HG02642 (cell line): ENCODE results near the gene TRABD.

Source experiments
- ATAC-seq: cut with Tn5 transposase; IDR thresholded peaks from one replicate; pipeline ENCODE4 v1.9.1; 2021; ENCODE audit warnings: mild to moderate bottlenecking; ENCODE audit not compliant: unreplicated experiment, poor library complexity

Gene TRABD

GRCh38 chr22:50216055-50216683 lies 30.5 kb downstream of the TRABD start:
- no peak for ATAC-seq

DNA sequence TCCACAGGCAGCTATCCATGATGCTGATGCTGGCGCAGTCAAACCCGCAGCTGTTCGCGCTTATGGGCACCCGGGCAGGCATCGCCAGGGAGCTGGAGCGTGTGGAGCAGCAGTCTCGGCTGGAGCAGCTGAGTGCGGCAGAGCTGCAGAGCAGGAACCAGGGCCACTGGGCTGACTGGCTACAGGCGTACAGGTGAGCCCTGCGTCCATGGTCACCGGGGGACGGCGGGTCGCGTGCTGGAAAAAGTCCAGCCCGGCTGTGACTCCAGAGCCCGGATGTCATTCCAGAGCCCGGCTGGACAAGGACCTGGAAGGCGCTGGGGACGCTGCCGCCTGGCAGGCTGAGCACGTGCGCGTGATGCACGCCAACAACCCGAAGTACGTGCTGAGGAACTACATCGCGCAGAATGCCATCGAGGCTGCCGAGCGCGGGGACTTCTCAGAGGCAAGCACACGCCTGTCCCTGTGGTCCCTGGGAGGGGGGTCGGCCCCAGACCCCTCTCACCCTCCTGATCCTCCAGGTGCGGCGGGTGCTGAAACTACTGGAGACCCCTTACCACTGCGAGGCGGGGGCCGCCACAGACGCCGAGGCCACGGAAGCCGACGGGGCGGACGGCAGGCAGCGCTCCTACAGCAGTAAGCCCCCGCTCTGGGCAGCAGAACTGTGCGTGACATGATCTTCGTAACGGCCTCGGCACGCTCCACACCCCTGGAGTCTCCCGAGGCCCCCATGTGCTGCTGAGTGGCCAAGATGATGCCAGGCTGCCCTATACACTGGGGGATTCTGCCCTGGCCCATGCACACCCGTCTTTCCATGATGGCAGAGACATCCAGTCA lies 31.2 kb downstream of the TRABD start:
- ATAC-seq, result no peak

DNA sequence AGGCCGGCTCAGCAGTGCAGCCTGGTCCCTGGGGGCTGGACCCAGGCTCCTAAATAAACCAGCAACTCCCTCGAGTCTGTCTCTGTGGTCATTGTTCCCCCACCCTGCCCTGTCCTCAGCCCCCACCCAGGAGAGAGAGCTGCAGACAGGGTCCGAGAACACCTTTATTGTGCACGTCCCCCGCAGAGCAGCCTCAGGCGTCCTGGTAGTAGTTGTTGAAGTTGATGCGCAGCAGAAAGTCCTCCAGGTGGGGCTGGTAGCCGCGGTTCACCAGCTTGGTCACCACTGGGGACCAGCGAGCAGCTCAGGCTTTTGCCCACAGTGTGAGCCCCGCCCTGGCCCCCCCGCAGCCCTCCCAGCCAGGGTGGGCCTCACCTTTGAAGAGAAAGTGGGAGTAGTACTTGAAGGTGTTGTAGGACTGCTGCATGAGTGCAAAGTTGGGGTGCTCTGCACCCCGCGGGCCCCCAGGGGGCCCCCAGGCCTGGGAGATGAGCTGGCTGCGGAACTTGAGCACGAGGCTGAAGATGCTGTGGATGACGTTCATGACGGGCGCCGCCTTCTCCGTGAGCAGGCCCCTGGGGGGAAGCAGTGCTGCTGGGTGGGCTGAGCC lies 31.9 kb downstream of the TRABD start:
- ATAC-seq, result no peak

GRCh38 chr22:50218153-50218995 lies 32.7 kb downstream of the TRABD start:
- ATAC-seq, result no peak

DNA sequence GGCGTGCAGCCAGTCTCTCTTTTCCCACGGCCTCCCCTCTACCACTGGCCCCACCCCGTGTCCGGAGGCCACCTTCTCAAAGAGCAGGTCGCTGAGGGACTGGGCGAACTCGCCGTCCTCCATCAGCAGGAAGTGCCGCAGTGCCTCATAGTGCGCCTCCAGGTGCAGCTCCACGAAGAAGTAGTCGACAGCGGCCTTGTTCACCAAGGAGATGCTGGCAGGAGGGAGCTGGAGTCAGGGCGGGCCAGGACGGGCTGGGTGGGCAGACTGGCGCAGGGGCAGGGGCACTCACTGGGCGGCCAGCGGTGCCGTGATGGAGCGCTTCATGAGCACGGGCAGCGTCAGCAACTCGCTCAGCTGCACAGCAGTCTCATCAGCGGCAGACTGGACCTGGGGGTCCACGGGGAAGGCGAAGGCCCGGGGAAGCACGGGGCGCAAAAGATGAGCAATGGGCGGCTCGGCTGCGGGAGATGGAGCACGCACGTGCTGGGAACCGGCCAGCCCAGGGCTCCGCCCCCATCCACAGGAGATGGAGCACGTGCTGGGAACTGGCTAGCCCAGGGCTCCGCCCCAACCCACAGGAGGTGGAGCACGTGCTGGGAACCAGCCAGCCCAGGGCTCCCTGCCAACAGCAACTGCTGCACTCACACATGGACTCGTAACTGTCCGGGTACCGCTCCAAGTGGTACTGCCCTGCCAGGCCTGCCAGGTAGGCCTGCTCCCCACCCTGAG lies 33.4 kb downstream of the TRABD start:
- ATAC-seq, result no peak

DNA sequence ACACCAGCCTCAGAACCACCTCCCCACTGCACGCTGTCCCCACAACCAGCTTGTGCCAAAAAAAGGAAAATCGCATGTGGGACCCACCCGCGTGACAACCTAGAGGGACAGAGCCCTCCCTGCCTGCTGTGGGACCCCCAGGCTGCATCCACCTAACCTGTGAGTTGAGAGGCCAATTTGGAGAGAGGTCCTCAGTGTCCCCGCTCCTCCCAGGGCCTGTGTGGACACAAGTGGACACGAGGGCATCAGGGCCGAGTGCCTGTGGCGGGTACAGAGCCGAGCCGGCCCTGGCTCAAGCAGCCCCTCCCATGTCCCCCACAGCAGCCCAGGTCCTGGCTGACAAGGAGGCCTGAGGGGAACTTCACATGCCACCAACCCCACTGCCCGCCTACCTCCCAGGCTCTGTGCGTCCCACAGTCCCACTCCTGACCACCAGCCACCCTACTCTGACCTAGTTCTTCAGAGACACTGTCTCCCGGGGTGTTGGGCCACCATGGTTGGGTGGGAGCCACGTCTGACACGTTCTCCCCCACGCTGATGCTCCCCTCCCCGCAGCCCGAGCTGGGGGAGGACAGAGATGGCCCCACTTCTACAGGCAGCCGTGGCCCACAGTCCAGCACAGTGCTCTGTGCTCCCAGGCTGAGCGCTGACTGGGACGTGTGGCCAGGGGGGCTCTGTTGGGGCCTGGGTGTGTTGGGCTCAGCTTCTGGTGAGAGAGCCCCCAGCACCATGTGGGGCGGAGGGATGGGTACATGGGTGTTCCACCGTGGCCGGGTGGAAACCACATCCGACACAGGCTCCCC lies 34.3 kb downstream of the TRABD start:
- no peak for ATAC-seq

DNA sequence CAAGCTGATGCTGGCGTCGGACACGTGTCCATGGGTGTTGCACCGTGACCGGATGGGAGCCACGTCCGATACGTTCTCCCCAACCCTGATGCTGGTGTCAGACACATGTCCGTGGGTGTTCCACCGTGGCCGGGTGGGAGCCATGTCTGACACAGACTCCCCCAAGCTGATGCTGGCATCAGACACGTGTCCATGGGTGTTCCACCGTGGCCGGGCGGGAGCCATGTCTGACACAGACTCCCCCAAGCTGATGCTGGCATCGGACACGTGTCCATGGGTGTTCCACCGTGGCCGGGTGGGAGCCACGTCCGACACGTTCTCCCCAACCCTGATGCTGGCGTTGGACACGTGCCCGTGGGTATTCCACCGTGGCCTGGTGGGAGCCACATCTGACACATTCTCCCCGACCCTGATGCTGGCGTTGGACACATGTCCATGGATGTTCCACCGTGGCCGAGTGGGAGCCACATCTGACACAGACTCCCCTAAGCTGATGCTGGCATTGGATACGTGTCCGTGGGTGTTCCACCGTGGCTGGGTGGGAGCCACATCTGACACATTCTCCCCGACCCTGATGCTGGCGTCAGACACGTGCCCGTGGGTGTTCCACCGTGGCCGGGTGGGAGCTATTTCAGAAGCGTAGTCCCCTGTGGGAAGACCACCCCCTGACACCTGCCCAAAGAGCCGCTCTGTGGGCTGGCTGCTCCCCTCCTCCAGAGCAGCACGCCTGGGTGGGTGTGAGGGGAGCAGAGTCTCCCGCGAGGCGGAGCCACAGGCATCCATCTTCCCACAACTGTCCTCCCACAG lies 35.1 kb downstream of the TRABD start:
- no peak for ATAC-seq

GRCh38 chr22:50221410-50222300 lies 35.9 kb downstream of the TRABD start:
- ATAC-seq, result no peak

DNA sequence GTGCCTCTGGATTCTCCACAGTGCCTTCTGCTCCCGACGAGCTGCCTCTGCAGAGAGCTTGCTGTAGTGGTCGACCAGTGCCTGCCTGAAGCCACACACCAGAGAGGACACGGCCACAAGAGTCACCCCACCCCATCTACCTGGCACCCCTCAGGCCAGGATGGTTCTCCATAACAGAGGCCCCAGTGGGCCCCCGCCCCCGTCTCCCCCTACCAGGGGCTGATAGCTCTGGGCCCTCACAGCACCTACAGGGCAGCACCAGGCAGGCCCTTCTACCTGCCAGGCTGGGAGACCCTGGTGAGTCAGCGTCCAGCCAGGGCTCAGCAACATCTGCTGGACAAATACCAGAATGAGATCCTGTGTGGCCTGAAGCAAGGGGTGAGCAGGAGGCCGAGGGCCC lies 36.8 kb downstream of the TRABD start:
- no peak for ATAC-seq

- no peak for ATAC-seq
Measured at GRCh38 chr22:50224071-50224470, 38.4 kb downstream of the TRABD start.

DNA sequence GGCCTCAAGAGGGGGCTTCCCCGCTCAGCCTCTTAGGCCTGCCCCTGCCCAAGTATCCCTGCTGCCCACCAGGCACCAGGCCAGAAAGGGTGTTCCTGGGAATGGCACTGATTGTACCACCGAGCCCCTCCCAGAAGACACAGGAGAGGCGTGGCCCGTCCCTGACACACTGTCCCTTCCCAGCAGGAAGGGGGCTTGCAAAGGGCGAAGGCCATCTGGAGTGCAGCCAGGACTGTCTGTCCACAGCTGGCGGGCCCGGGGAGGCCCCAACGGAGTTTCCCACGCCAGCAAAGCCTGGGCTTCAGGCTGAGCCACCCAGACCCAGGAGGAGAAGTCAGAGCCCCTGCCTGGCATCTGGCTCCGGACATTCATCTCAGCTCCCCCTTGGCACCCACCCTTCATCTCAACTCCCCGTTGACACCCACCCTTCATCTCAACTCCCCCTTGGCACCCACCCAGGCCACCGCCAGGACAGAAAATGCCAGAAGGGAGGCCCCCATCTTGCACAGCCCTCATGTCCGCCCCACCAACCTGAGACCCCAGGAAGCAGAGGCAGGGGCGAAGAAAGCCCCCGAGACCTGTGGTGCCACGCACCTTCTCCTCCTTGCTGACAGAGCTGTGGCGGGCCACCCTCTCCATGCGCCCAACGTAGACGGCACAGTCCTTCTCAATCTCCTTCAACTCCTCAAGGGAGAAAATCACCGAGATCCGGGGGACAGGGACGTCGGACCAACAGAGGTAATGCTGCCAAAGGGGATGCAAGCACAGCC lies 39.7 kb downstream of the TRABD start:
- no peak for ATAC-seq

DNA sequence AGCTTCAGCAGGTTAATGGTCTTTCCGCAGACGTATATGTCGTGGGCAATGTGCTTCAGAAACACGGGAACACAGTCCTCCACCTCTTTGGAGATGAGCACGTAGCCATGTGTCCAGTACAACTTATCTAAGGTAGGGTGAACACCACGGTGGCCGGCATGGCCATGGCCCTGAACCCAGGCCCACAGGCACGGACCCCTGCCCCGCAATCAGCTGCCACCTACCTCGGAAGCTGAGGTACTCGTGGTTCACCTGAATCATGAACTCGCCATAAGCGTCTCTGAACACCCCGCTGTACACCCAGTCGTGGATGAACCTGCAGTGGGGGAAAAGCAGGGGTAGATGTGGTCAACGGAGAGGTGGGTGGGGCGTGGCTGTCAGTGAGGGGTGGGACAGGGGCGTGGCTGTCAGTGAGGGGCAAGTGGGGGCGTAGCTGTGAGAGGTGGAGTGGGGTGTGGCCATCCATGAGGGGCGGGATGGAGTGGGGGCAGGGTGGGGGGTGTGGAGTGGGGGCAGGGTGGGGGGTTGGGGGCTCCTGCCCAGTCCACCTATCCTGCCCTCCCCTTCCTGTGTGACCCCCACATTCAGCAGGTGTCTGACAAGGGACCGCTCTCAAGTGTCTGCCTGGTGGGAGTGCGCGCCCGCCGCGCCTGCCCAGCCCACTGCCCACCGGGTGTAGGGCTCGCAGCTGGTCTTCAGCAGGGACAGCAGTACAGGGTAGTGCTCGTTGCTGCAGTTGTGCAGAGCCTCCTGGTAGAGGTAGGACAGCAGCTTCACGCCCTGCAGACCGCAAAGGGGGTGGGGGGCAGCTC lies 40.6 kb downstream of the TRABD start:
- ATAC-seq, result no peak

- ATAC-seq, result no peak
Measured at GRCh38 chr22:50226875-50227165, 41.1 kb downstream of the TRABD start.

DNA sequence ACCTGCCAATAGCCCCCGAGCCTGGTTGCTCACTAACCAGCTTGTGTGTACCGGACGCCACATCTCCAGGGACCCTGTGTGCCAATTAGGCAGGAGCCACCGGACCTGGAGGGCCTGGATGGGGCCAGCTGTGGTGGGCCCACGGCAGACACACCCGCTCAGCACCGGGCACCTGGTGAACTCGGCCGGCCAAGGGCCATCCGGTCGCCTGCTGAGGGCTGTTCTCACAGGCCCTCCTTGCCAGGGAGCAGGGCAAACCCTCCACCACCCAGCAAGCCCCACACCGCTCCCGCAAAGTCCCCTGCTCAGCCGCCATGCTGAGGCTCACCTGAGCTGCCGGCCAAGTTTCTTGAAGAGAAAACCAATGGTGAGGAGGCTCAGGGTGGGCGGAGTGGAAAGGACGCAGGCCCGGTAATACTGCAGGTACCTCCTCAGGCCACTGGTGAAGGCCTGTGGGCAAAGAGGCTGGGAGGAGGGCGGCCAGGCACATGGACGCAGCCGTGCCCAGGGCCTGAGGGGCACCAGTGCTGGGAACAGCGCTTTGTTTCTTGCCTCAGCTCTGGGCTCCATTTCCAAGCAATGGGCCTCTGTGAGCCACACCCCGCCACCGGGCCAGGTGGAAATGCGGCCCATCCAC lies 42.0 kb downstream of the TRABD start:
- no peak for ATAC-seq

GRCh38 chr22:50228366-50228765 lies 42.7 kb downstream of the TRABD start:
- ATAC-seq, result no peak

DNA sequence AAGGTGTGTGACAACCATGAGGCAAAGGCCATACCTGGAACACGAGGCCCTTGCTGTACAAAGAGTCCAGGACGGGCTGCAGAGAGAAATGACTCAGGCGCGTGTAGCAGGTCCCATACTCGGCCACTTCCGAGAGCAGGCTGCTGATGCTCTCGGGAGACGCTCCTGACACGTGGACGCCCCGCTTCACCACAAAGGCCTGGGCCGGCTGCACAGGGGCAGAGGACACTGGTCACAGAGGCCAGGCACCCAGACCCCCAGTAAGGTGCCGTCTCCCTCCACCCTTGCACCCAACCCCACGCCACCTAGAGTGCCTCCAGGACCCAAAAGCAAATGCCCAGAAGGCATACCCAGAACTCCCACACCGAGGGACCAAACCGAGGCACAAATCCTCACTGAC lies 43.7 kb downstream of the TRABD start:
- no peak for ATAC-seq
